K562 (cell line): ENCODE measurements around the gene HMOX2. TPM values are rescaled to one million over a fixed set of nuclear protein-coding genes. Genes with fewer than 3 reads are reported as not detected.
A peak's percentile ranks its signal among the peaks of the same experiment; 100 is the strongest.

Experiments used
- ARID3B ChIP-seq: fragments of 250-450 bp; sonication (Bioruptor Pico); IDR thresholded peaks from 2 replicates; pipeline ENCODE4 v1.4.0; 2020; ENCODE audit warnings: borderline replicate concordance
- BMI1 ChIP-seq: fragments of 150-350 bp; IDR thresholded peaks from 2 replicates; pipeline ENCODE4 v1.6.1; 2014; ENCODE audit warnings: low read length
- EGR1 ChIP-seq: fragments of 450-650 bp; conservative IDR thresholded peaks from 2 replicates; pipeline ENCODE4 v1.6.1; 2017; ENCODE audit warnings: mild to moderate bottlenecking
- FOS ChIP-seq: IDR thresholded peaks from 3 replicates; pipeline ENCODE4 v1.6.1; 2011; ENCODE audit not compliant: insufficient read length; ENCODE audit errors: extremely low read depth
- KLF6 ChIP-seq: fragments of 250-450 bp; sonication (Bioruptor Pico); IDR thresholded peaks from 2 replicates; pipeline ENCODE4 v1.4.0; 2020; ENCODE audit warnings: mild to moderate bottlenecking, moderate library complexity, borderline replicate concordance
- NBN ChIP-seq: fragments of 450-650 bp; IDR thresholded peaks from 2 replicates; pipeline ENCODE4 v1.6.1; 2016; ENCODE audit warnings: low read depth, mild to moderate bottlenecking
- NR0B1 ChIP-seq: fragments of 450-650 bp; IDR thresholded peaks from one replicate; pipeline ENCODE4 v1.6.1; 2018; ENCODE audit warnings: mild to moderate bottlenecking, moderate library complexity; ENCODE audit not compliant: partially characterized antibody
- SOX6 ChIP-seq: fragments of 450-650 bp; IDR thresholded peaks from 2 replicates; pipeline ENCODE4 v1.6.1; 2014; ENCODE audit warnings: mild to moderate bottlenecking
- SRSF3 ChIP-seq: fragments of 200-400 bp; formaldehyde crosslinking; IDR thresholded peaks from 2 replicates; pipeline ENCODE4 v1.6.1; 2016; ENCODE audit warnings: mild to moderate bottlenecking, low read length, moderate library complexity; ENCODE audit not compliant: insufficient read depth
- ZNF175 ChIP-seq: fragments of 200-800 bp; sonication (Bioruptor generic); IDR thresholded peaks from 2 replicates; pipeline ENCODE4 v1.6.1; 2016; ENCODE audit warnings: low read depth, mild to moderate bottlenecking, missing genetic modification characterization, missing compliant biosample characterization
- ZNF518B ChIP-seq: fragments of 250-450 bp; sonication (Bioruptor Pico); IDR thresholded peaks from 2 replicates; pipeline ENCODE4 v1.5.0; 2021; ENCODE audit warnings: mild to moderate bottlenecking, moderate library complexity
- ZNF57 ChIP-seq: fragments of 450-650 bp; formaldehyde crosslinking; IDR thresholded peaks from 2 replicates; pipeline ENCODE4 v1.4.0; 2020; ENCODE audit warnings: mild to moderate bottlenecking, moderate library complexity
- polyA plus RNA-seq, 8 experiments: library from polyadenylated mRNA; depleted of rRNA in 4 of 8; stranded (reverse) in 5 of 8; unstranded in 3 of 8; fragments of >200 nt; fragmentation: Nextera tagmentation in 2 of 8; fragmentation: Illumina TruSeq in 1 of 8; extraction: Ambion mirVana in 2 of 8; extraction: Trizol in 1 of 8; gene quantifications; 2 replicates each; pipeline versions ENCODE4 v1.2.1 to v1.2.3, GENCODE V29; 2011 to 2014; ENCODE audit warnings: inconsistent platforms in 1 of 8, missing spikeins in 1 of 8
- total RNA-seq, 7 experiments: library from RNA; depleted of rRNA in 6 of 7; stranded (reverse); fragments of >200 nt in 6 of 7; fragmentation: Illumina TruSeq in 2 of 7; extraction: Trizol in 2 of 7; gene quantifications; 2 replicates each; pipeline versions ENCODE4 v1.2.1 to v1.2.3, GENCODE V29; 2011 to 2021; ENCODE audit warnings: low replicate concordance in 1 of 7
- TF ChIP-seq, protein P1 (sequence below): sonication (generic); formaldehyde crosslinking; IDR thresholded peaks from 2 replicates; pipeline ENCODE4 v1.8.0; 2022; ENCODE audit warnings: missing genetic modification reagents, mild to moderate bottlenecking, borderline replicate concordance
- TF ChIP-seq, protein P2 (sequence below), 2 experiments: IDR thresholded peaks in 1 of 2; conservative IDR thresholded peaks in 1 of 2; 2 replicates each; pipeline ENCODE4 v1.6.1; 2016; ENCODE audit warnings: low read depth in 2 of 2, mild to moderate bottlenecking in 1 of 2, missing compliant biosample characterization in 1 of 2, missing genetic modification characterization in 1 of 2, moderate library complexity in 1 of 2

The HMOX2 gene
- total and polyA plus RNA-seq, 9 of the 15 experiments (the other 6 are each of a cell fraction or from before 2014, with no cell fraction given), result 26.8 to 87.4 (median 57.4) TPM

GRCh38 chr16:4433914-4434787 lies 42.0 kb upstream of the HMOX2 start (continued):
- TF ChIP-seq ZNF57 (CRISPR knock-in tag), result no peak
- TF ChIP-seq, protein P1, sequence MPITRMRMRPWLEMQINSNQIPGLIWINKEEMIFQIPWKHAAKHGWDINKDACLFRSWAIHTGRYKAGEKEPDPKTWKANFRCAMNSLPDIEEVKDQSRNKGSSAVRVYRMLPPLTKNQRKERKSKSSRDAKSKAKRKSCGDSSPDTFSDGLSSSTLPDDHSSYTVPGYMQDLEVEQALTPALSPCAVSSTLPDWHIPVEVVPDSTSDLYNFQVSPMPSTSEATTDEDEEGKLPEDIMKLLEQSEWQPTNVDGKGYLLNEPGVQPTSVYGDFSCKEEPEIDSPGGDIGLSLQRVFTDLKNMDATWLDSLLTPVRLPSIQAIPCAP (CRISPR knock-in tag), result no peak
- TF ChIP-seq EGR1, result no peak
- TF ChIP-seq ZNF518B, result no peak
- TF ChIP-seq, protein P2, sequence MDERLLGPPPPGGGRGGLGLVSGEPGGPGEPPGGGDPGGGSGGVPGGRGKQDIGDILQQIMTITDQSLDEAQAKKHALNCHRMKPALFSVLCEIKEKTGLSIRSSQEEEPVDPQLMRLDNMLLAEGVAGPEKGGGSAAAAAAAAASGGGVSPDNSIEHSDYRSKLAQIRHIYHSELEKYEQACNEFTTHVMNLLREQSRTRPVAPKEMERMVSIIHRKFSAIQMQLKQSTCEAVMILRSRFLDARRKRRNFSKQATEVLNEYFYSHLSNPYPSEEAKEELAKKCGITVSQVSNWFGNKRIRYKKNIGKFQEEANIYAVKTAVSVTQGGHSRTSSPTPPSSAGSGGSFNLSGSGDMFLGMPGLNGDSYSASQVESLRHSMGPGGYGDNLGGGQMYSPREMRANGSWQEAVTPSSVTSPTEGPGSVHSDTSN (CRISPR knock-in tag; IDR thresholded peaks at IDR 0.05; ENCODE audit: low read depth), result no peak
- TF ChIP-seq, protein P2 (tag; conservative IDR thresholded peaks at IDR 0.05; ENCODE audit: low read depth), result no peak
- no peak for TF ChIP-seq KLF6 (CRISPR knock-in tag)
- TF ChIP-seq FOS, result no peak
- TF ChIP-seq BMI1, result no peak
- no peak for TF ChIP-seq ARID3B (CRISPR knock-in tag)
- no peak for TF ChIP-seq NR0B1
- no peak for TF ChIP-seq SRSF3
- TF ChIP-seq SOX6, result peak; percentile 86
- no peak for TF ChIP-seq ZNF175
- no peak for TF ChIP-seq NBN
